WTC11 (cell line): ENCODE data around the gene FGF3. TPM values are rescaled to one million over a fixed set of nuclear protein-coding genes. Genes with fewer than 3 reads are reported as not detected.

Experiments used
- ATAC-seq: fragments of 200-7000 bp; cut with Tn5 transposase; 2 replicates; pipeline ENCODE4 v1.10.0; 2021; ENCODE audit warnings: mild to moderate bottlenecking, moderate library complexity
- CTCF ChIA-PET: fragments of 300-600 bp; sonication (Branson Sonifier 250); formaldehyde crosslinking; loops from one replicate; lab custom pipeline; 2021; ENCODE audit warnings: antibody characterized with exemption; lab: Charles Lee
- POLR2A ChIA-PET: fragments of 350-600 bp; sonication (Branson Sonifier 250); formaldehyde crosslinking; loops from one replicate; lab custom pipeline; 2021; ENCODE audit warnings: antibody characterized with exemption; lab: Charles Lee
- DNase-seq: peaks from one replicate; pipeline ENCODE4 v3.0.0; 2021; ENCODE audit warnings: low spot score
- H3K27ac Mint-ChIP-seq: 2 replicates; pipeline ENCODE4 v1.8.0; 2021; ENCODE audit warnings: mixed read lengths
- H3K27me3 Mint-ChIP-seq: 2 replicates; pipeline ENCODE4 v1.8.0; 2021; ENCODE audit warnings: low read depth, mild to moderate bottlenecking, moderate library complexity, mixed read lengths
- H3K36me3 Mint-ChIP-seq: 2 replicates; pipeline ENCODE4 v1.8.0; 2021; ENCODE audit warnings: mixed read lengths
- H3K4me1 Mint-ChIP-seq: 2 replicates; pipeline ENCODE4 v1.8.0; 2022; ENCODE audit warnings: mixed read lengths
- H3K4me3 Mint-ChIP-seq: 2 replicates; pipeline ENCODE4 v1.8.0; 2021; ENCODE audit warnings: mild to moderate bottlenecking, moderate library complexity, mixed read lengths
- H3K9me3 Mint-ChIP-seq: 2 replicates; pipeline ENCODE4 v1.8.0; 2021; ENCODE audit warnings: mixed read lengths
- ARID4B ChIP-seq: sonication (generic); formaldehyde crosslinking; IDR thresholded peaks from 2 replicates; pipeline ENCODE4 v1.8.0; 2023; ENCODE audit warnings: missing genetic modification reagents, mild to moderate bottlenecking, borderline replicate concordance
- CBFB ChIP-seq: sonication (generic); formaldehyde crosslinking; IDR thresholded peaks from 2 replicates; pipeline ENCODE4 v1.8.1; 2022; ENCODE audit warnings: mild to moderate bottlenecking, low read depth, missing genetic modification reagents
- E2F4 ChIP-seq: sonication (generic); formaldehyde crosslinking; IDR thresholded peaks from 2 replicates; pipeline ENCODE4 v1.8.1; 2022; ENCODE audit warnings: low read depth, mild to moderate bottlenecking, moderate library complexity, missing genetic modification reagents, borderline replicate concordance
- FOXJ3 ChIP-seq: sonication (generic); formaldehyde crosslinking; IDR thresholded peaks from 2 replicates; pipeline ENCODE4 v1.9.0; 2021; ENCODE audit warnings: missing genetic modification reagents, mild to moderate bottlenecking, borderline replicate concordance
- GABPB1 ChIP-seq: sonication (generic); formaldehyde crosslinking; IDR thresholded peaks from 2 replicates; pipeline ENCODE4 v1.8.1; 2023; ENCODE audit warnings: mild to moderate bottlenecking, missing genetic modification reagents
- JAZF1 ChIP-seq: fragments of 250-450 bp; sonication (Bioruptor Pico); IDR thresholded peaks from 2 replicates; pipeline ENCODE4 v1.9.0; 2021; ENCODE audit warnings: moderate library complexity, mild to moderate bottlenecking, inconsistent platforms
- PRDM15 ChIP-seq: sonication (generic); formaldehyde crosslinking; IDR thresholded peaks from 2 replicates; pipeline ENCODE4 v1.8.0; 2022; ENCODE audit warnings: missing genetic modification reagents
- PRRX2 ChIP-seq: fragments of 250-450 bp; sonication (Bioruptor Pico); IDR thresholded peaks from 2 replicates; pipeline ENCODE4 v1.8.0; 2021; ENCODE audit warnings: mild to moderate bottlenecking
- SMAD3 ChIP-seq: sonication (generic); formaldehyde crosslinking; IDR thresholded peaks from 2 replicates; pipeline ENCODE4 v1.8.0; 2022; ENCODE audit warnings: missing genetic modification reagents, mild to moderate bottlenecking, borderline replicate concordance
- TEAD4 ChIP-seq: sonication (generic); formaldehyde crosslinking; IDR thresholded peaks from 2 replicates; pipeline ENCODE4 v1.8.0; 2022; ENCODE audit warnings: mild to moderate bottlenecking, missing genetic modification reagents
- TP53 ChIP-seq: sonication (generic); formaldehyde crosslinking; IDR thresholded peaks from 2 replicates; pipeline ENCODE4 v1.8.1; 2023; ENCODE audit warnings: mild to moderate bottlenecking, missing genetic modification reagents
- ZNF232 ChIP-seq: sonication (generic); formaldehyde crosslinking; IDR thresholded peaks from 2 replicates; pipeline ENCODE4 v1.8.0; 2022; ENCODE audit warnings: mild to moderate bottlenecking, missing genetic modification reagents
- ZNF512 ChIP-seq: sonication (generic); formaldehyde crosslinking; IDR thresholded peaks from 2 replicates; pipeline ENCODE4 v1.8.1; 2022; ENCODE audit warnings: missing genetic modification reagents, borderline replicate concordance
- total RNA-seq: library from RNA; stranded (reverse); gene quantifications from 3 replicates; pipeline ENCODE4 v1.2.3, GENCODE V29; 2021
- TF ChIP-seq, protein P1 (sequence below): sonication (generic); formaldehyde crosslinking; IDR thresholded peaks from 2 replicates; pipeline ENCODE4 v1.8.1; 2023; ENCODE audit warnings: mild to moderate bottlenecking, missing genetic modification reagents, moderate library complexity
- TF ChIP-seq, protein P2 (sequence below): sonication (generic); formaldehyde crosslinking; conservative IDR thresholded peaks from 2 replicates; pipeline ENCODE4 v1.8.1; 2022; ENCODE audit warnings: mild to moderate bottlenecking, missing genetic modification reagents
- TF ChIP-seq, protein P3 (sequence below): sonication (generic); formaldehyde crosslinking; IDR thresholded peaks from 2 replicates; pipeline ENCODE4 v1.8.0; 2023; ENCODE audit warnings: mild to moderate bottlenecking, missing genetic modification reagents

Gene FGF3
- total RNA-seq, 1 experiment from 2014 or later, result not detected

- no peak for ATAC-seq
- Mint-ChIP-seq H3K9me3 (peaks cover 9% of the 10 kb centered on the region; the same call in 1 of the 2 replicates), H3K27ac (no peak overlapping the region), H3K4me1 (peaks cover 16% of the 10 kb centered on the region), H3K36me3 (no peaks in the 10 kb centered on the region), H3K27me3 (peaks cover 2% of the 10 kb centered on the region; the same call in 1 of the 2 replicates), H3K4me3 (no peak overlapping the region)
- DNase-seq, result no peak
- ChIA-PET CTCF (interaction anchor here (0.6 kb wide), 1 partner anchor 662 kb away, joined by 3 read pairs; no protein-coding TSS in a partner anchor), POLR2A (no interaction called here)
- TF ChIP-seq SMAD3 (CRISPR knock-in tag) (no peak), TP53 (CRISPR knock-in tag) (no peak), ZNF232 (CRISPR knock-in tag) (no peak), ZNF512 (CRISPR knock-in tag) (no peak)
Observed at GRCh38 chr11:69863544-69864200, 44.5 kb upstream of the FGF3 start.

DNA sequence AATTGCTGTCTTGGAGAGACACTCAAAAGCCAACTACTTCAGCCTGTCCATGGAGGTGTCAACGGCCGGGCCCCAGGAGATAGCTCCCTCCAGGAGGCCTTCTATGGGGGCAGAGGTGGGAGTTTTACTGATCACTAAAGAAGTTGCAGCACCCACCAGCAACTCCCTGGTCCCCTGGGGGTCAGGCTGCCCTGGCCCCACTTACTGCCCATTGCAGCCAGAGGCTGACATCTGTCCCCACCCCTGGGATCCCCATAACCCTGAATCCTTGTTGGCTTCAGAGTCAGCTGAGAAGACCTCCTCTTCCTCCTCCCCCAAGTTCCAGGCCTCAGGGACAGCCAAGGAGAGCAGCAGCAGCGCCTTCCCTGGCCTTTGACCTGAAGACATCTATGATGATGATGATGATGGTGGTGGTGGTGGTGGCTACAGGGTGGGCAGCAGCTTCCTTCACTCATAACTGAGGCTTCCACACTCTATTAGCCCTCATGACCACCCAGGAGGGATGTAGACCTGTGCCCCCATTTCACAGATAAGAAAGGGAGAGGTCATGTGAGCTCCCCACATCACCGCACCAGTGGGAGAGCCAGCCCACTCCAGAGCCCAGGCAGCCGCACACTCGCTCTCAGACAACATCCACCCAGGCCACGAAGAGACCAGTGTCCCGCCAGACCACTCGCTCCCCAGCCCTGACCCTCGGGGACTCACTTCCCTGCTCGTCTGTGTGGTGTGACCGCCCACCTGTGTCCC lies 43.8 kb upstream of the FGF3 start:
- Mint-ChIP-seq H3K36me3 (no peaks in the 10 kb centered on the region), H3K4me3 (no peak overlapping the region), H3K4me1 (peaks cover 13% of the 10 kb centered on the region), H3K27me3 (no peaks in the 10 kb centered on the region; the same call in 1 of the 2 replicates), H3K27ac (no peak overlapping the region), H3K9me3 (peaks cover 9% of the 10 kb centered on the region; the same call in 1 of the 2 replicates)
- TF ChIP-seq JAZF1 (CRISPR knock-in tag) (no peak), PRRX2 (no peak), E2F4 (CRISPR knock-in tag) (no peak), FOXJ3 (CRISPR knock-in tag) (no peak), GABPB1 (no peak), PRDM15 (CRISPR knock-in tag) (no peak), TEAD4 (no peak), CBFB (CRISPR knock-in tag) (no peak), ARID4B (CRISPR knock-in tag) (no peak)
- TF ChIP-seq, protein P1, sequence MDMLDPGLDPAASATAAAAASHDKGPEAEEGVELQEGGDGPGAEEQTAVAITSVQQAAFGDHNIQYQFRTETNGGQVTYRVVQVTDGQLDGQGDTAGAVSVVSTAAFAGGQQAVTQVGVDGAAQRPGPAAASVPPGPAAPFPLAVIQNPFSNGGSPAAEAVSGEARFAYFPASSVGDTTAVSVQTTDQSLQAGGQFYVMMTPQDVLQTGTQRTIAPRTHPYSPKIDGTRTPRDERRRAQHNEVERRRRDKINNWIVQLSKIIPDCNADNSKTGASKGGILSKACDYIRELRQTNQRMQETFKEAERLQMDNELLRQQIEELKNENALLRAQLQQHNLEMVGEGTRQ, result no peak
- TF ChIP-seq, protein P2, sequence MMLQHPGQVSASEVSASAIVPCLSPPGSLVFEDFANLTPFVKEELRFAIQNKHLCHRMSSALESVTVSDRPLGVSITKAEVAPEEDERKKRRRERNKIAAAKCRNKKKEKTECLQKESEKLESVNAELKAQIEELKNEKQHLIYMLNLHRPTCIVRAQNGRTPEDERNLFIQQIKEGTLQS (CRISPR knock-in tag), result no peak
- TF ChIP-seq, protein P3, sequence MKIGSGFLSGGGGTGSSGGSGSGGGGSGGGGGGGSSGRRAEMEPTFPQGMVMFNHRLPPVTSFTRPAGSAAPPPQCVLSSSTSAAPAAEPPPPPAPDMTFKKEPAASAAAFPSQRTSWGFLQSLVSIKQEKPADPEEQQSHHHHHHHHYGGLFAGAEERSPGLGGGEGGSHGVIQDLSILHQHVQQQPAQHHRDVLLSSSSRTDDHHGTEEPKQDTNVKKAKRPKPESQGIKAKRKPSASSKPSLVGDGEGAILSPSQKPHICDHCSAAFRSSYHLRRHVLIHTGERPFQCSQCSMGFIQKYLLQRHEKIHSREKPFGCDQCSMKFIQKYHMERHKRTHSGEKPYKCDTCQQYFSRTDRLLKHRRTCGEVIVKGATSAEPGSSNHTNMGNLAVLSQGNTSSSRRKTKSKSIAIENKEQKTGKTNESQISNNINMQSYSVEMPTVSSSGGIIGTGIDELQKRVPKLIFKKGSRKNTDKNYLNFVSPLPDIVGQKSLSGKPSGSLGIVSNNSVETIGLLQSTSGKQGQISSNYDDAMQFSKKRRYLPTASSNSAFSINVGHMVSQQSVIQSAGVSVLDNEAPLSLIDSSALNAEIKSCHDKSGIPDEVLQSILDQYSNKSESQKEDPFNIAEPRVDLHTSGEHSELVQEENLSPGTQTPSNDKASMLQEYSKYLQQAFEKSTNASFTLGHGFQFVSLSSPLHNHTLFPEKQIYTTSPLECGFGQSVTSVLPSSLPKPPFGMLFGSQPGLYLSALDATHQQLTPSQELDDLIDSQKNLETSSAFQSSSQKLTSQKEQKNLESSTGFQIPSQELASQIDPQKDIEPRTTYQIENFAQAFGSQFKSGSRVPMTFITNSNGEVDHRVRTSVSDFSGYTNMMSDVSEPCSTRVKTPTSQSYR (CRISPR knock-in tag), result no peak
- DNase-seq, result no peak
- ATAC-seq, result no peak
- ChIA-PET POLR2A (no interaction called here), CTCF (no interaction called here)
